Hepatocyte (in vitro differentiated cells): ENCODE results near the gene PRKCA. TPM values are rescaled to one million over a fixed set of nuclear protein-coding genes. Genes with fewer than 3 reads are reported as not detected.

ENCODE experiments used
- DNase-seq: peaks from one replicate; pipeline ENCODE4 v3.0.0-alpha.2; 2016; ENCODE audit warnings: low spot score
- H2AFZ ChIP-seq: fragments of 200-600 bp; sonication (generic); 2 replicates; pipeline ENCODE4 v1.6.0; 2016; ENCODE audit warnings: antibody characterized with exemption, mild to moderate bottlenecking
- H3K27ac ChIP-seq: fragments of 200-600 bp; sonication (generic); 2 replicates; pipeline ENCODE4 v1.5.1; 2016; ENCODE audit warnings: mild to moderate bottlenecking
- H3K27me3 ChIP-seq: fragments of 200-600 bp; sonication (generic); 2 replicates; pipeline ENCODE4 v1.6.1; 2016
- H3K36me3 ChIP-seq: fragments of 200-600 bp; sonication (generic); replicated peaks from 2 replicates; pipeline ENCODE4 v1.5.1; 2016; ENCODE audit warnings: low read depth; ENCODE audit not compliant: insufficient read depth
- H3K4me1 ChIP-seq: fragments of 200-600 bp; sonication (generic); 2 replicates; pipeline ENCODE4 v1.5.1; 2016; ENCODE audit warnings: mild to moderate bottlenecking, moderate library complexity; ENCODE audit not compliant: insufficient read depth
- H3K4me2 ChIP-seq: fragments of 200-600 bp; sonication (generic); 2 replicates; pipeline ENCODE4 v1.6.0; 2016
- H3K4me3 ChIP-seq: fragments of 200-600 bp; sonication (generic); 2 replicates; pipeline ENCODE4 v1.5.1; 2016; ENCODE audit warnings: mild to moderate bottlenecking
- H3K79me2 ChIP-seq: fragments of 200-600 bp; sonication (generic); 2 replicates; pipeline ENCODE4 v1.6.0; 2017; ENCODE audit warnings: mild to moderate bottlenecking
- H3K9me2 ChIP-seq: fragments of 200-600 bp; sonication (generic); replicated peaks from 2 replicates; pipeline ENCODE4 v1.6.0; 2017; ENCODE audit warnings: mild to moderate bottlenecking; ENCODE audit not compliant: insufficient read depth
- H3K9me3 ChIP-seq: fragments of 200-600 bp; sonication (generic); 2 replicates; pipeline ENCODE4 v1.5.1; 2016; ENCODE audit warnings: low read depth, mild to moderate bottlenecking
- H4K20me1 ChIP-seq: fragments of 200-600 bp; sonication (generic); 2 replicates; pipeline ENCODE4 v1.6.0; 2016; ENCODE audit warnings: mild to moderate bottlenecking; ENCODE audit not compliant: insufficient read depth, poor library complexity, severe bottlenecking
- EZH2 ChIP-seq: fragments of 200-600 bp; sonication (generic); IDR thresholded peaks from 2 replicates; pipeline ENCODE4 v1.6.1; 2016; ENCODE audit warnings: antibody characterized with exemption, mild to moderate bottlenecking, borderline replicate concordance
- EZH2phosphoT487 ChIP-seq: fragments of 200-600 bp; sonication (generic); IDR thresholded peaks from one replicate; pipeline ENCODE4 v1.6.1; 2018; ENCODE audit warnings: antibody characterized with exemption, mild to moderate bottlenecking, low read depth, moderate library complexity; ENCODE audit not compliant: unreplicated experiment, severe bottlenecking
- WGBS: methylation state at CpG from one replicate; pipeline ENCODE4 v1.1.6; 2016; ENCODE audit warnings: low lambda C conversion rate; ENCODE audit errors: missing lambda C conversion rate; 5-methylcytosine and 5-hydroxymethylcytosine counted together
- polyA plus RNA-seq: library from polyadenylated mRNA; unstranded; fragments of >200 nt; fragmentation: Nextera tagmentation; extraction: Ambion mirVana; gene quantifications from 2 replicates; pipeline ENCODE4 v1.2.1, GENCODE V29; 2016
- total RNA-seq: library from RNA; depleted of rRNA; stranded (reverse); fragments of >200 nt; gene quantifications from 2 replicates; pipeline ENCODE4 v1.2.3, GENCODE V29; 2014
- TF ChIP-seq, protein P1 (sequence below): fragments of 200-600 bp; sonication (generic); IDR thresholded peaks from 2 replicates; pipeline ENCODE4 v1.5.1; 2016; ENCODE audit warnings: antibody characterized with exemption, mild to moderate bottlenecking; ENCODE audit not compliant: poor library complexity

PRKCA gene
- total and polyA plus RNA-seq, 2 experiments from 2014 or later, result 5.9 to 18.5 TPM

DNA sequence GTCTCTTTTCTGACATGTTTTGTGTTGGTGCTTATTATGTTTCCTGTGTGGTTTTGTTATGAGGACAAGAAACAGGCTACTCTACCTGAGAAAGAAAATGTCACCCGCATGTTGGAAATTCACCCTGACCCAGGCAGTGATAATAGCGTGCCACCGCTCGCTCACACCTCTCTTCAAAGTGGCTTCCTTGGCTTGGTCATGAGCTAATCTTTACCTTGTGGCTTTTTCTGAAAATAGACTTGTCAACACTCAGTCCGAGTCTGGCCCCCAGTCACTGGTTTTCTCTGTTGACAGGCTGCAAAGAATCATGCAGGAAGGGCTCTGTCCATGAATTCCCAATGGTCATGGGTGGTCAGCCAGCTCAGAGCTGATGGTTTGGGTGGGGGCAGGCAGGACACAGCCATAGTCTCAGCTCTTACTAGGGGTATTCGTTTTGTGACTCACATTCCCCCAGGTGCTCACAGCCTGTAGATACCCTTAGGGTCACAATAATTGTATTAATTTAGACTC, 411.2 kb downstream of the PRKCA start:
- TF ChIP-seq EZH2 (no peak), EZH2phosphoT487 (no peak)
- TF ChIP-seq, protein P1, sequence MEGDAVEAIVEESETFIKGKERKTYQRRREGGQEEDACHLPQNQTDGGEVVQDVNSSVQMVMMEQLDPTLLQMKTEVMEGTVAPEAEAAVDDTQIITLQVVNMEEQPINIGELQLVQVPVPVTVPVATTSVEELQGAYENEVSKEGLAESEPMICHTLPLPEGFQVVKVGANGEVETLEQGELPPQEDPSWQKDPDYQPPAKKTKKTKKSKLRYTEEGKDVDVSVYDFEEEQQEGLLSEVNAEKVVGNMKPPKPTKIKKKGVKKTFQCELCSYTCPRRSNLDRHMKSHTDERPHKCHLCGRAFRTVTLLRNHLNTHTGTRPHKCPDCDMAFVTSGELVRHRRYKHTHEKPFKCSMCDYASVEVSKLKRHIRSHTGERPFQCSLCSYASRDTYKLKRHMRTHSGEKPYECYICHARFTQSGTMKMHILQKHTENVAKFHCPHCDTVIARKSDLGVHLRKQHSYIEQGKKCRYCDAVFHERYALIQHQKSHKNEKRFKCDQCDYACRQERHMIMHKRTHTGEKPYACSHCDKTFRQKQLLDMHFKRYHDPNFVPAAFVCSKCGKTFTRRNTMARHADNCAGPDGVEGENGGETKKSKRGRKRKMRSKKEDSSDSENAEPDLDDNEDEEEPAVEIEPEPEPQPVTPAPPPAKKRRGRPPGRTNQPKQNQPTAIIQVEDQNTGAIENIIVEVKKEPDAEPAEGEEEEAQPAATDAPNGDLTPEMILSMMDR, result no peak
- 71% methylated on average over 6 of the region's 6 CpGs for WGBS
- no peaks in the 10 kb centered on the region for H3K9me2 ChIP-seq
- H3K27me3 ChIP-seq, result no peaks in the 10 kb centered on the region
- H3K4me2 ChIP-seq, result no peak overlapping the region
- no peak for DNase-seq
- H3K4me3 ChIP-seq, result no peak overlapping the region
- no peaks in the 10 kb centered on the region for H4K20me1 ChIP-seq
- no peaks in the 10 kb centered on the region for H3K79me2 ChIP-seq
- no peaks in the 10 kb centered on the region for H3K36me3 ChIP-seq
- no peak overlapping the region for H3K27ac ChIP-seq
- peaks cover 12% of the 10 kb centered on the region for H3K4me1 ChIP-seq
- H3K9me3 ChIP-seq, result no peaks in the 10 kb centered on the region
- H2AFZ ChIP-seq, result no peak overlapping the region

DNA sequence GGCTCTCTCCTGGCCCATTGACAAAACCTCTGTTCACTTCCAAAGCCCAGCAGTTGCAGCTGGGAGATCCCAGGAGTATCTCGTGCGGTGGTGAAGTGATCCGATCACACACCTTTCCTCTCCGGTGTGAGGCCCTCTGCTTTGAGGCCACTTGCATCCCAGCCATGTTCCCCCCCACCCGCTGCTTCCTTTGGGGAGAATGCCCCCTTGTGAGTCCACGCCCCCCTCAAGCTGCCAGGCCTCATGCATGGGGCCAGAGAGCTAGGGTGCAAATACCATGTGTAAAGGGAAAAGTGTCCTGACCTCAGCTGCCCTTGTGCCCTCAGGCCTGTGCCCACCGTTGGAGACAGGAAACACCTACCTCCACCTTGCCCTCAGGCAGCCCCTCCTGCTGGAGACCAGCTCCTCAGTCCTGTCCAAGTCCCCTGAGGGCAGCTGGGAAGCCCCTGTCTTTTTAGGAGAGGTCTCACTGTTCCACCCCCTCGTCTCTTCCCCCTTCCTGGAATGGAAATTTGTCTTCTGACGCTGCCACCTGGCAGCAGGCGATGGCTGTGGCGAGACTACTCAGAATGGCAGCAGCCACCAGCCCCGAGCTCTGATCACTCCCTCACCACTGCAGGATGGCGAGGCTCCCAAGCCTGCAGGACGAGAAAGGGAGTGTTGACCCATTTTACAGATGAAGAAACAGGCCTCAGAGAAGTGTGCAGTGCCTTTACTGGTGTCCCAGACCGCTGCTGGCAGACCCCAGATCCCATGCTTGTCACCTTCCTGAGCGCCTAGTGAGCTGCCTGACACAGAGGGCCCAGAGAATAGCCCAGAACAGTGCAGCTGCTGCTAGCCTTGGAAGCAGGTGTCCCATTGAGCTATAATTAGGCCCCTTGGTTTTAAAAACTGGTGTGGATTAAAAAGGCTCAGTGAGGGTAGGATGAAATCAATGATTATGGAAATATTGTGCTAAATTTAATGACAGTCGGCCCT, 411.9 kb downstream of the PRKCA start:
- 89% methylated on average over 17 of the region's 17 CpGs for WGBS
- no peak overlapping the region for H3K4me3 ChIP-seq

DNA sequence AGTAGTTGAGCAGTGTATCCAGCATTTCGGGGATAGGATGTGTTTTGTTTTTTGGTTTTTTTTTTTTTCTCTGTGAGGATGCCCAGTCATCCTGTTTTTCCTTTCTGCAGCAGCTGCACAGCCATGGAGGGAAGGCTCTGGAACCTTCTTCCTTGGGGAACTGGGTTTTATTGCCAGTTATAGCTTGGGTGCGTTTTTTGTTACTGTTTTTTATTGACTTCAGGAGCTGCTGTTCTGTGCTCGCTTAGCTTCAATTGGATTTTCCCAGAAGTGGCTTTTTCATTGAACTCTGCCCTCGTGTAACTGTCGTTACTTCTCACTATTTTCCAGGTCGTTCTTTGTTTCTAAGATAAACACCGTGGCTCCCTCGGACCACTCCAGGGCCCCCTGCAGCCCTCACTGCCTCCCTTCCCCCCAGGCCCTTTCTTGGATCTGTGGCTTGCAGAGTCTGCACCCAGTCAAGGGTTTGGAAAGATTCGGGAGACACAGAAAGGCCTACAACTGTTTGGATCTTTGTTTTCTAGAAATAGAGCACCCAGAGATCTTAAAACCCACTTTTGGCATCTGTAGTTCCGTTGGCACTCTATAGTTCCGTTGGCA, 412.8 kb downstream of the PRKCA start:
- Histone ChIP-seq H3K9me2 (no peaks in the 10 kb centered on the region), H3K4me2 (no peak overlapping the region), H3K36me3 (no peaks in the 10 kb centered on the region), H4K20me1 (no peaks in the 10 kb centered on the region), H3K4me1 (peaks cover 12% of the 10 kb centered on the region), H3K9me3 (no peaks in the 10 kb centered on the region), H3K27me3 (no peaks in the 10 kb centered on the region), H3K27ac (no peak overlapping the region), H3K4me3 (no peak overlapping the region), H3K79me2 (no peaks in the 10 kb centered on the region), H2AFZ (no peak overlapping the region)
- TF ChIP-seq EZH2phosphoT487 (no peak), EZH2 (no peak)
- TF ChIP-seq, protein P1, result no peak
- WGBS, result 44% methylated on average over 11 of the region's 11 CpGs
- DNase-seq, result no peak

More for the DNA sequence above, 411.9 kb downstream of the PRKCA start:
- TF ChIP-seq EZH2phosphoT487, result no peak
- no peak for TF ChIP-seq EZH2
- TF ChIP-seq, protein P1, result no peak
- Histone ChIP-seq H3K27me3 (no peaks in the 10 kb centered on the region), H3K36me3 (no peaks in the 10 kb centered on the region), H2AFZ (no peak overlapping the region), H3K27ac (no peak overlapping the region), H3K4me1 (peaks cover 12% of the 10 kb centered on the region), H3K4me2 (no peak overlapping the region), H4K20me1 (no peaks in the 10 kb centered on the region), H3K9me3 (no peaks in the 10 kb centered on the region), H3K9me2 (no peaks in the 10 kb centered on the region), H3K79me2 (no peaks in the 10 kb centered on the region)
- no peak for DNase-seq
